Endothelial cell of umbilical vein (primary cell): ENCODE data around the gene MTO1. TPM values are rescaled to one million over a fixed set of nuclear protein-coding genes. Genes with fewer than 3 reads are reported as not detected.

ENCODE experiments used
- BruUV-seq: library from RNA; stranded (reverse); fragments of 400-500 nt; replicated peaks from 2 replicates; lab custom pipeline; 2021; lab: Mats Ljungman, UMichigan
- CTCF ChIA-PET: fragments of 300-600, 350-600 bp; sonication (Branson Sonifier 250); formaldehyde crosslinking; loops from one replicate; lab custom pipeline; 2021; ENCODE audit warnings: antibody characterized with exemption, inconsistent platforms; lab: Charles Lee
- POLR2A ChIA-PET: fragments of 300-600, 350-600 bp; sonication (Branson Sonifier 250); formaldehyde crosslinking; loops from one replicate; lab custom pipeline; 2021; ENCODE audit warnings: antibody characterized with exemption, inconsistent platforms; lab: Charles Lee
- DNase-seq: peaks from one replicate; pipeline ENCODE4 v3.0.0-alpha.2; 2011; ENCODE audit warnings: low read depth, low spot score
- FAIRE-seq: peaks from 2 replicates; lab custom pipeline; 2011; peaks lifted over from hg19 to GRCh38; lab: Jason Lieb, UNC
- H2AFZ ChIP-seq: 2 replicates; pipeline ENCODE4 v1.6.0; 2012; ENCODE audit warnings: low read depth, low read length, control low read depth, inconsistent platforms
- H3K27ac ChIP-seq: 2 replicates; pipeline ENCODE4 v1.5.1; 2011; ENCODE audit warnings: low read depth, mild to moderate bottlenecking, control low read depth, low read length, moderate library complexity; ENCODE audit not compliant: insufficient read depth
- H3K27me3 ChIP-seq, 2 experiments: 2 replicates each; pipeline versions ENCODE4 v1.6.0 to v1.6.1; 2011; ENCODE audit warnings: low read length in 2 of 2, mixed read lengths in 1 of 2; ENCODE audit not compliant: control insufficient read depth in 2 of 2, insufficient read depth in 2 of 2
- H3K36me3 ChIP-seq, 2 experiments: 2 replicates in 1 of 2; 3 replicates in 1 of 2; pipeline ENCODE4 v1.5.1; 2011; ENCODE audit warnings: low read length in 2 of 2, mild to moderate bottlenecking in 1 of 2, moderate library complexity in 1 of 2; ENCODE audit not compliant: control insufficient read depth in 2 of 2, insufficient read depth in 2 of 2; ENCODE audit errors: extremely low read depth in 1 of 2
- H3K4me1 ChIP-seq: 3 replicates; pipeline ENCODE4 v1.5.1; 2011; ENCODE audit warnings: mild to moderate bottlenecking, low read length; ENCODE audit not compliant: control insufficient read depth, insufficient read depth; ENCODE audit errors: extremely low read depth
- H3K4me2 ChIP-seq: 2 replicates; pipeline ENCODE4 v1.6.1; 2011; ENCODE audit warnings: low read length, control low read depth, mixed read lengths; ENCODE audit not compliant: insufficient read depth
- H3K4me3 ChIP-seq, 3 experiments: fragments of 200-600 bp in 1 of 3; sonication (generic), shearing (Covaris generic) in 1 of 3; replicated peaks in 1 of 3; 2 replicates each; pipeline ENCODE4 v1.5.1; 2011 to 2016; ENCODE audit warnings: control low read depth in 3 of 3, low read length in 3 of 3, mild to moderate bottlenecking in 2 of 3, inconsistent platforms in 1 of 3, low read depth in 1 of 3, moderate library complexity in 1 of 3; ENCODE audit not compliant: insufficient read depth in 1 of 3
- H3K79me2 ChIP-seq: 2 replicates; pipeline ENCODE4 v1.6.0; 2012; ENCODE audit warnings: low read length, inconsistent platforms; ENCODE audit not compliant: control insufficient read depth, insufficient read depth
- H3K9ac ChIP-seq: replicated peaks from 2 replicates; pipeline ENCODE3; 2011; ENCODE audit warnings: low read length, control low read depth; ENCODE audit not compliant: insufficient read depth; ENCODE audit errors: extremely low read depth
- H3K9me1 ChIP-seq: replicated peaks from 3 replicates; pipeline ENCODE4 v1.6.0; 2011; ENCODE audit warnings: mild to moderate bottlenecking, low read length; ENCODE audit not compliant: control insufficient read depth, insufficient read depth; ENCODE audit errors: extremely low read depth
- H3K9me3 ChIP-seq: replicated peaks from 2 replicates; pipeline ENCODE4 v1.5.1; 2012; ENCODE audit warnings: low read length, inconsistent platforms; ENCODE audit not compliant: control insufficient read depth, insufficient read depth
- H4K20me1 ChIP-seq: replicated peaks from 2 replicates; pipeline ENCODE3; 2011; ENCODE audit warnings: mild to moderate bottlenecking, low read length; ENCODE audit not compliant: control insufficient read depth, insufficient read depth; ENCODE audit errors: extremely low read depth
- CTCF ChIP-seq, 2 donors: IDR thresholded peaks; 1 replicate in 1 of 2; 2 replicates in 1 of 2; pipeline ENCODE4 v1.5.1; 2011; ENCODE audit warnings: low read length in 2 of 2, mild to moderate bottlenecking in 2 of 2, moderate library complexity in 2 of 2, control low read depth in 1 of 2, inconsistent platforms in 1 of 2, low read depth in 1 of 2; ENCODE audit not compliant: insufficient read depth in 1 of 2; ENCODE audit errors: extremely low read depth in 1 of 2
- EZH2 ChIP-seq: IDR thresholded peaks from 2 replicates; pipeline ENCODE4 v1.6.1; 2012; ENCODE audit warnings: borderline replicate concordance, low read depth, mild to moderate bottlenecking, moderate library complexity, low read length, inconsistent platforms; ENCODE audit not compliant: severe bottlenecking
- FOS ChIP-seq: IDR thresholded peaks from 2 replicates; pipeline ENCODE4 v1.6.1; 2011; ENCODE audit warnings: mild to moderate bottlenecking, low read length, moderate library complexity, borderline replicate concordance; ENCODE audit not compliant: insufficient read depth
- GATA2 ChIP-seq: IDR thresholded peaks from 2 replicates; pipeline ENCODE4 v1.7.0; 2011; ENCODE audit warnings: low read depth, mild to moderate bottlenecking, moderate library complexity, mixed read lengths, low read length; ENCODE audit not compliant: insufficient read length, insufficient read depth
- JUN ChIP-seq: IDR thresholded peaks from 2 replicates; pipeline ENCODE4 v1.6.1; 2011; ENCODE audit warnings: borderline replicate concordance, low read depth; ENCODE audit not compliant: insufficient read length, insufficient read depth
- MAX ChIP-seq: IDR thresholded peaks from 2 replicates; pipeline ENCODE4 v1.6.1; 2011; ENCODE audit not compliant: insufficient read depth, insufficient read length
- MYC ChIP-seq: IDR thresholded peaks from one replicate; pipeline ENCODE4 v1.6.1; 2011; ENCODE audit warnings: mild to moderate bottlenecking, low read depth, low read length
- POLR2A ChIP-seq: IDR thresholded peaks from 2 replicates; pipeline ENCODE4 v1.6.1; 2012; ENCODE audit warnings: low read depth, mild to moderate bottlenecking, control low read depth, low read length
- POLR2AphosphoS5 ChIP-seq: IDR thresholded peaks from 2 replicates; pipeline ENCODE4 v1.6.1; 2012; ENCODE audit warnings: low read depth, mild to moderate bottlenecking, control low read depth, low read length, moderate library complexity; ENCODE audit not compliant: insufficient read depth
- dilution Hi-C: fragments of 300-500 bp; cut with MboI; formaldehyde crosslinking; loops from one replicate; pipeline ENCODE4 v1.15.0; 2019; ENCODE audit warnings: low sequenced_read_pairs; ENCODE audit not compliant: extremely low pct_ligation_motif_present
- intact Hi-C: fragments of 100-400 bp; cut with micrococcal nuclease; formaldehyde crosslinking; loops from one replicate; pipeline ENCODE4 v1.10.0; 2022
- polyA plus RNA-seq, 4 experiments: library from polyadenylated mRNA; depleted of rRNA in 3 of 4; stranded (reverse) in 3 of 4; unstranded in 1 of 4; fragments of >200 nt; gene quantifications; 2 replicates each; pipeline versions ENCODE4 v1.2.1 to v1.2.3, GENCODE V29; 2011 to 2012; ENCODE audit warnings: missing spikeins in 1 of 4
- total RNA-seq: library from RNA; stranded (reverse); gene quantifications from 2 replicates; pipeline ENCODE4 v1.2.3, GENCODE V29; 2021

Gene MTO1
- total and polyA plus RNA-seq, 2 donors (not counting 3 experiments of a cell fraction or from before 2014, with no cell fraction given) = 12.6 to 24.8 TPM

GRCh38 chr6:73534628-73535027, 73.1 kb downstream of the MTO1 start:
- H3K9ac ChIP-seq = no peak overlapping the region
- DNase-seq = no peak
- no peaks in the 10 kb centered on the region for H3K79me2 ChIP-seq
- no peaks in the 10 kb centered on the region for H3K36me3 ChIP-seq
- H3K27me3 ChIP-seq = peaks cover 0 to 1% of the 10 kb centered on the region in 2 experiments
- intact Hi-C loops (no loop called here), dilution Hi-C loops (no loop called here)
- no peaks in the 10 kb centered on the region for H3K9me1 ChIP-seq
- H3K9me3 ChIP-seq = no peaks in the 10 kb centered on the region
- H4K20me1 ChIP-seq = no peaks in the 10 kb centered on the region
- TF ChIP-seq CTCF (IDR thresholded peaks at IDR 0.05; ENCODE audit: extremely low read depth in 1 of 2, insufficient read depth in 1 of 2, low read depth in 1 of 2, low read length in 2 of 2) (no peak), POLR2A (no peak), MAX (no peak), MYC (no peak), GATA2 (no peak), FOS (no peak), POLR2AphosphoS5 (no peak), JUN (no peak), EZH2 (no peak)
- H3K4me2 ChIP-seq = no peak overlapping the region
- H2AFZ ChIP-seq = no peak overlapping the region
- FAIRE-seq = no peak
- no peak overlapping the region for H3K27ac ChIP-seq
- BruUV-seq = no TSS peak
- no peaks in the 10 kb centered on the region for H3K4me1 ChIP-seq
- ChIA-PET CTCF (no interaction called here), POLR2A (interaction anchor here (0.7 kb wide), 1 partner anchor 46 kb away, joined by 3 read pairs; no protein-coding TSS in a partner anchor)
- no peak overlapping the region for H3K4me3 ChIP-seq
